Measurements from ENCODE around the gene PATE4.
"Not testable (repeated sequence)": the region's sequence is repeated elsewhere in the genome, so short reads cannot be mapped to it uniquely, and the experiment has no call there.

PATE4 gene

GRCh38 chr11:125857670-125858069, 24.6 kb downstream of the PATE4 start:
- DNase-seq (ENCODE audit: low read depth, low spot score); H3K27me3 ChIP-seq (ENCODE audit: control insufficient read depth, insufficient read depth, low read length); H3K27ac ChIP-seq (ENCODE audit: low read length); H3K4me1 ChIP-seq (ENCODE audit: control insufficient read depth, insufficient read depth, low read length); H3K36me3 ChIP-seq (ENCODE audit: control insufficient read depth, insufficient read depth, low read length); H3K9me3 ChIP-seq (ENCODE audit: control insufficient read depth, insufficient read depth, low read length); H3K4me3 ChIP-seq (ENCODE audit: low read length): not testable (repeated sequence)
- no CpG with 5 or more reads among the region's 9 CpGs for WGBS (ENCODE audit: insufficient coverage, insufficient read length)

GRCh38 chr11:125862786-125863185, 29.7 kb downstream of the PATE4 start:
- DNase-seq (ENCODE audit: low read depth, low spot score); H3K4me3 ChIP-seq (ENCODE audit: low read length); H3K27ac ChIP-seq (ENCODE audit: low read length); H3K4me1 ChIP-seq (ENCODE audit: control insufficient read depth, insufficient read depth, low read length); H3K36me3 ChIP-seq (ENCODE audit: control insufficient read depth, insufficient read depth, low read length); H3K9me3 ChIP-seq (ENCODE audit: control insufficient read depth, insufficient read depth, low read length); H3K27me3 ChIP-seq (ENCODE audit: control insufficient read depth, insufficient read depth, low read length): not testable (repeated sequence)
- no CpG with 5 or more reads among the region's 33 CpGs for WGBS (ENCODE audit: insufficient coverage, insufficient read length)

GRCh38 chr11:125865354-125865753, 32.2 kb downstream of the PATE4 start:
- H3K36me3 ChIP-seq (ENCODE audit: control insufficient read depth, insufficient read depth, low read length); H3K27me3 ChIP-seq (ENCODE audit: control insufficient read depth, insufficient read depth, low read length); H3K9me3 ChIP-seq (ENCODE audit: control insufficient read depth, insufficient read depth, low read length); H3K4me3 ChIP-seq (ENCODE audit: low read length); DNase-seq (ENCODE audit: low read depth, low spot score); H3K4me1 ChIP-seq (ENCODE audit: control insufficient read depth, insufficient read depth, low read length); H3K27ac ChIP-seq (ENCODE audit: low read length): not testable (repeated sequence)
- WGBS (ENCODE audit: insufficient coverage, insufficient read length): no CpG with 5 or more reads among the region's 4 CpGs

DNA sequence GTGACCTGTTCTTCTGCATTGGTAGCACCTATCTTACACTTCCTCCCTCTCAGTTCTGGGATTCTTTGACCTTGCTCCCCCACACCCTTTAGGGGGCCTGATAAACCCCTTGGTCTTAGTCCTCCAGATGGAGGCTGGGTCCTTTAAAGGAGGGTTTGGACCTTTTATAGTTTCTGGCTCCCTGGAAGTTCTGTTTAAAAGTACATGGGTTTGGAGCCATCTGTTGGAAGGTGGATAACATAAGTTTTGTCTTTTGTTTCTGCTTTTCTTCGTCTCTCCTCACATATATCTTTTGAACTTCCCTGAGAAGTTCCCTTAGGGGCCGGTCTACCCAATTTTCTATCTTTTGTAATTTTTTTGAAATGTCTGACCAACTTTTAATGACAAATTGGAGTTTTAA, 36.4 kb downstream of the PATE4 start:
- no peaks in the 10 kb centered on the region for H3K27me3 ChIP-seq (ENCODE audit: control insufficient read depth, insufficient read depth, low read length)
- no peak for DNase-seq (ENCODE audit: low read depth, low spot score)
- no CpG with 5 or more reads among the region's 2 CpGs for WGBS (ENCODE audit: insufficient coverage, insufficient read length)
- no peaks in the 10 kb centered on the region for H3K36me3 ChIP-seq (ENCODE audit: control insufficient read depth, insufficient read depth, low read length)
- no peaks in the 10 kb centered on the region for H3K4me1 ChIP-seq (ENCODE audit: control insufficient read depth, insufficient read depth, low read length)
- H3K27ac ChIP-seq (ENCODE audit: low read length): no peak overlapping the region
- no peaks in the 10 kb centered on the region for H3K9me3 ChIP-seq (ENCODE audit: control insufficient read depth, insufficient read depth, low read length)
- no peak overlapping the region for H3K4me3 ChIP-seq (ENCODE audit: low read length)

GRCh38 chr11:125871391-125872137, 38.4 kb downstream of the PATE4 start:
- Histone ChIP-seq H3K36me3 (ENCODE audit: control insufficient read depth, insufficient read depth, low read length) (no peaks in the 10 kb centered on the region), H3K27me3 (ENCODE audit: control insufficient read depth, insufficient read depth, low read length) (no peaks in the 10 kb centered on the region), H3K4me3 (ENCODE audit: low read length) (no peak overlapping the region), H3K27ac (ENCODE audit: low read length) (no peak overlapping the region), H3K9me3 (ENCODE audit: control insufficient read depth, insufficient read depth, low read length) (no peaks in the 10 kb centered on the region), H3K4me1 (ENCODE audit: control insufficient read depth, insufficient read depth, low read length) (no peaks in the 10 kb centered on the region)
- no CpG with 5 or more reads among the region's 10 CpGs for WGBS (ENCODE audit: insufficient coverage, insufficient read length)
- DNase-seq (ENCODE audit: low read depth, low spot score): no peak

- Histone ChIP-seq H3K4me1 (ENCODE audit: control insufficient read depth, insufficient read depth, low read length) (no peaks in the 10 kb centered on the region), H3K36me3 (ENCODE audit: control insufficient read depth, insufficient read depth, low read length) (no peaks in the 10 kb centered on the region), H3K9me3 (ENCODE audit: control insufficient read depth, insufficient read depth, low read length) (no peaks in the 10 kb centered on the region), H3K27ac (ENCODE audit: low read length) (no peak overlapping the region), H3K4me3 (ENCODE audit: low read length) (no peak overlapping the region), H3K27me3 (ENCODE audit: control insufficient read depth, insufficient read depth, low read length) (no peaks in the 10 kb centered on the region)
- DNase-seq (ENCODE audit: low read depth, low spot score): no peak
Observed at GRCh38 chr11:125872138-125872491, 39.0 kb downstream of the PATE4 start.

DNA sequence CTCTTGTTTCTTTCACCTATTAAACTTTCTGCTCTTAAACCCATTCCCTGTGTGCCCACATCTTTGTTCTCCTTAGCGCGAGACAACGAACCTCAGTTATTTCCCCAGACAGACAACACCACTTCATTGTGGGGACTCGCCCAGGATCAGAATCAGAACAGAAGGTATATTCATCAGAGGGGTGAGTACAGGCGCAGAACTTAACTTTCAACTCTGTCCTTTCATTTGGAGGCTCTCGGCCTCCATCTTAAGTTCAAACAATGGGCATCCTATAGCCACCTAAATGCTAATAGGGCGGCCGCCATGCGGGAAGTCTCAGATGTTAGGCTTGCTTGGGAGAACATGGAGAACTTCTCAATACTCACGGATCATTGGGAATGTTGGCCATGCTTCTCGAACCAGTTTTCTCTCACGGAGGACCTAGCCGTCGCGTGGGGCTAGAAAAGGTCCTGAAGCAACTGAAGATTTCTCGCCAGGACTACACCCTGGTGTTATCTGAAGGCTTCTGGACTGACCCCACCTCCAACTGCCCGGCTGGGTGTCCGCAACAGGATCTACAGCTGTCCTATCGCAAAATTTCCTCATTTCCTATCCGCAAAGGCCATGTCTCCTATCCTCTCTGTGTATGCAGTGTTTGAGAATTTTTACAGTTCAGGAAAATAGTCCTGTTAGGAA, 40.9 kb downstream of the PATE4 start:
- H3K4me1 ChIP-seq (ENCODE audit: control insufficient read depth, insufficient read depth, low read length): no peaks in the 10 kb centered on the region
- no peak for DNase-seq (ENCODE audit: low read depth, low spot score)
- no peaks in the 10 kb centered on the region for H3K9me3 ChIP-seq (ENCODE audit: control insufficient read depth, insufficient read depth, low read length)
- no CpG with 5 or more reads among the region's 20 CpGs for WGBS (ENCODE audit: insufficient coverage, insufficient read length)
- no peaks in the 10 kb centered on the region for H3K36me3 ChIP-seq (ENCODE audit: control insufficient read depth, insufficient read depth, low read length)
- H3K4me3 ChIP-seq (ENCODE audit: low read length): no peak overlapping the region
- H3K27ac ChIP-seq (ENCODE audit: low read length): no peak overlapping the region
- H3K27me3 ChIP-seq (ENCODE audit: control insufficient read depth, insufficient read depth, low read length): no peaks in the 10 kb centered on the region

DNA sequence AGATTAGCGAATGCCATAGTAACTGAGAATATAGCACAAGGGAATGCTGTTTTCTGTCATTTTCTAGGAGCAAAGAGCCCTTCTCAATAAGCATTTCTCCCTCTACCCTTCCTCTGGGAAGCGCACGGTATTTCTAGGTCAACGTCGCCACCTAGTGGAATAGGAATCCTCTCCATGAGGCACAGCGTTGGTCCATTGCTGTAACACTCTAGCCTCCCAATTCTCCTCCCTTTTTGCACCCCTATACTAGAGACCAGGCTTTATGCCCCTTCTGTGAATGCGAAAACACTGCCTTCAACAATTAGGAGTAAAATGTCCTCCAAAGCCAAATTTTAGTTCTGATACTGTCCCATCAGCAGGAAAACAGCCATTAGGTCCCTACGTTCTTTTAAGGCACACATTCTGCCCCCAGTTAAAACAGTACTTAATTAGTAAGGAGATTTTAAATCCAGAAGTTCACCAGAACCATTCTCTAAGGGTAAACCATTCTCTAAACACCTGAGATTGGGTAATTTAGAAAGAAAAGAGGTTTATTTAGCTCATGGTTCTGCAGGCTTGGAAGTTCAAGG, 41.5 kb downstream of the PATE4 start:
- H3K27ac ChIP-seq (ENCODE audit: low read length): no peak overlapping the region
- no peaks in the 10 kb centered on the region for H3K4me1 ChIP-seq (ENCODE audit: control insufficient read depth, insufficient read depth, low read length)
- H3K4me3 ChIP-seq (ENCODE audit: low read length): no peak overlapping the region
- peak; percentile 61 for DNase-seq (ENCODE audit: low read depth, low spot score)
- H3K27me3 ChIP-seq (ENCODE audit: control insufficient read depth, insufficient read depth, low read length): no peaks in the 10 kb centered on the region
- H3K36me3 ChIP-seq (ENCODE audit: control insufficient read depth, insufficient read depth, low read length): no peaks in the 10 kb centered on the region
- WGBS (ENCODE audit: insufficient coverage, insufficient read length): no CpG with 5 or more reads among the region's 8 CpGs
- no peaks in the 10 kb centered on the region for H3K9me3 ChIP-seq (ENCODE audit: control insufficient read depth, insufficient read depth, low read length)

- Histone ChIP-seq H3K9me3 (ENCODE audit: control insufficient read depth, insufficient read depth, low read length) (no peaks in the 10 kb centered on the region), H3K27ac (ENCODE audit: low read length) (no peak overlapping the region), H3K4me1 (ENCODE audit: control insufficient read depth, insufficient read depth, low read length) (no peaks in the 10 kb centered on the region), H3K36me3 (ENCODE audit: control insufficient read depth, insufficient read depth, low read length) (no peaks in the 10 kb centered on the region), H3K4me3 (ENCODE audit: low read length) (no peak overlapping the region), H3K27me3 (ENCODE audit: control insufficient read depth, insufficient read depth, low read length) (no peaks in the 10 kb centered on the region)
- no CpG with 5 or more reads among the region's 1 CpG for WGBS (ENCODE audit: insufficient coverage, insufficient read length)
- no peak for DNase-seq (ENCODE audit: low read depth, low spot score)
Observed at GRCh38 chr11:125881291-125881690, 48.2 kb downstream of the PATE4 start.

DNA sequence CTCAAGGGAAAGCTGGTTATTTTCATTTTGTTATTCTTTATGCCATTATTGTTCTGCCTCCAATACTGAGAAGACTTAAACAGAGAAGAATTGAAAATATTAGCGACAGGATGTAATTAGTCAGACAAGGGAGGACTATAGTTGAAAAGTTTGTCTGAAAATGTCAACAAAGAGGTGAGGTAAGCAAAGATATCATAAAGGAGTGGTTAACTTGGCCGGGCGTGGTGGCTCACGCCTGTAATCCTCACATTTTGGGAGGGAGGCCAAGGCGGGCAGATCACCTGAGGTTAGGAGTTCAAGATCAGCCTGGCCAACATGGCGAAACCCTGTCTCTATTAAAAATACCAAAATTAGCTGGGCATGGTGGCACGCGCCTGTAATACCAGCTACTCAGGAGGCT, 50.3 kb downstream of the PATE4 start:
- no peaks in the 10 kb centered on the region for H3K9me3 ChIP-seq (ENCODE audit: control insufficient read depth, insufficient read depth, low read length)
- H3K27ac ChIP-seq (ENCODE audit: low read length): no peak overlapping the region
- no peak overlapping the region for H3K4me3 ChIP-seq (ENCODE audit: low read length)
- H3K4me1 ChIP-seq (ENCODE audit: control insufficient read depth, insufficient read depth, low read length): no peaks in the 10 kb centered on the region
- H3K36me3 ChIP-seq (ENCODE audit: control insufficient read depth, insufficient read depth, low read length): no peaks in the 10 kb centered on the region
- H3K27me3 ChIP-seq (ENCODE audit: control insufficient read depth, insufficient read depth, low read length): no peaks in the 10 kb centered on the region
- no peak for DNase-seq (ENCODE audit: low read depth, low spot score)
- WGBS (ENCODE audit: insufficient coverage, insufficient read length): no CpG with 5 or more reads among the region's 8 CpGs

GRCh38 chr11:125886997-125887372, 53.9 kb downstream of the PATE4 start:
- no peak for DNase-seq (ENCODE audit: low read depth, low spot score)
- Histone ChIP-seq H3K27me3 (ENCODE audit: control insufficient read depth, insufficient read depth, low read length) (no peaks in the 10 kb centered on the region), H3K4me1 (ENCODE audit: control insufficient read depth, insufficient read depth, low read length) (no peaks in the 10 kb centered on the region), H3K4me3 (ENCODE audit: low read length) (no peak overlapping the region), H3K9me3 (ENCODE audit: control insufficient read depth, insufficient read depth, low read length) (no peaks in the 10 kb centered on the region), H3K27ac (ENCODE audit: low read length) (no peak overlapping the region), H3K36me3 (ENCODE audit: control insufficient read depth, insufficient read depth, low read length) (no peaks in the 10 kb centered on the region)
- no CpG with 5 or more reads among the region's 24 CpGs for WGBS (ENCODE audit: insufficient coverage, insufficient read length)

Measured in iPS DF 6.9 (cell line).